GM23338 (cell line): ENCODE data around the gene CPTP.

Experiments
- REST ChIP-seq: IDR thresholded peaks from one replicate; pipeline ENCODE4 v1.6.1; 2018; ENCODE audit warnings: antibody characterized with exemption; ENCODE audit not compliant: unreplicated experiment
- TF ChIP-seq, protein P1 (sequence below), 2 experiments: fragments of 200-600 bp in 1 of 2; sonication (generic) in 1 of 2; conservative IDR thresholded peaks; 2 replicates each; pipeline versions ENCODE4 v1.5.1 to v1.6.1; 2016 to 2017; ENCODE audit warnings: antibody characterized with exemption in 2 of 2, low read depth in 2 of 2, mild to moderate bottlenecking in 2 of 2, moderate library complexity in 1 of 2

DNA sequence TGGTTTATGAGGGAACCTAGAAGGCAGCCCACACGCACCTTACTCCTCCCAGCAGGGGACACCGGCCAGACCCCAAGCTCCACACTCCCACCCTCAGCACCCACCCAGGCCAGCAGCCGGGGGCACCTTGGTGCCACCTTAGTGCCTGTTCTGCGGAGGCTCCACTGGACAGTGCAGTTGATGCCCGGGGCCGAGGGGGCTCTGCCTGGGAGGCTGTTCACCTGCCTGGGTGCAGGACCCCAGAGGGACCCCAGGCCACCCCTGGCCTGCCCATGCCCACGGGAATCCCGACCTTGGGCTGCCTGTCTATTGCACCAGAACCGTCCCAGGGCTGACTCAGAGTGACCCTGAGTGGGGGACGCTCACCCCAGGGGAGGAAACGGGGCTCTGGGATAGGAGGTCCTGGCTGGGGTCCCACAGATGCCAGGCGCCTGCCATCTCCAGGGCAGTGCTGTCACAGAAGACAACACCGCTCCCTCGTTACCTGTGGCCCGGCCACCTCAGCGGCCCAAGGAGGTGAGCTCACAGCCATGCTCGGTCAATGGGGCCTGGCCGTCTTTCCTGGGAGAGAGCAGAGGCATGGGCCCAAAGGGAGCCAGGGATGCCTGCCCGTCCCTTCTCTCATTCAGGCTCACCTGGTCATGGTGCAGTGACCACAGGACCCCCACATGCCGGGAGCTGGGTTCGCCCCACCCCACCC, 43.7 kb upstream of the CPTP start:
- TF ChIP-seq, protein P1, sequence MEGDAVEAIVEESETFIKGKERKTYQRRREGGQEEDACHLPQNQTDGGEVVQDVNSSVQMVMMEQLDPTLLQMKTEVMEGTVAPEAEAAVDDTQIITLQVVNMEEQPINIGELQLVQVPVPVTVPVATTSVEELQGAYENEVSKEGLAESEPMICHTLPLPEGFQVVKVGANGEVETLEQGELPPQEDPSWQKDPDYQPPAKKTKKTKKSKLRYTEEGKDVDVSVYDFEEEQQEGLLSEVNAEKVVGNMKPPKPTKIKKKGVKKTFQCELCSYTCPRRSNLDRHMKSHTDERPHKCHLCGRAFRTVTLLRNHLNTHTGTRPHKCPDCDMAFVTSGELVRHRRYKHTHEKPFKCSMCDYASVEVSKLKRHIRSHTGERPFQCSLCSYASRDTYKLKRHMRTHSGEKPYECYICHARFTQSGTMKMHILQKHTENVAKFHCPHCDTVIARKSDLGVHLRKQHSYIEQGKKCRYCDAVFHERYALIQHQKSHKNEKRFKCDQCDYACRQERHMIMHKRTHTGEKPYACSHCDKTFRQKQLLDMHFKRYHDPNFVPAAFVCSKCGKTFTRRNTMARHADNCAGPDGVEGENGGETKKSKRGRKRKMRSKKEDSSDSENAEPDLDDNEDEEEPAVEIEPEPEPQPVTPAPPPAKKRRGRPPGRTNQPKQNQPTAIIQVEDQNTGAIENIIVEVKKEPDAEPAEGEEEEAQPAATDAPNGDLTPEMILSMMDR (conservative IDR thresholded peaks at IDR 0.05; ENCODE audit: low read depth in 2 of 2): no peak
- TF ChIP-seq REST: no peak
